ENCODE results near the gene GALNT9.
"Not testable (repeated sequence)": the region's sequence is repeated elsewhere in the genome, so short reads cannot be mapped to it uniquely, and the experiment has no call there.

The GALNT9 gene

DNA sequence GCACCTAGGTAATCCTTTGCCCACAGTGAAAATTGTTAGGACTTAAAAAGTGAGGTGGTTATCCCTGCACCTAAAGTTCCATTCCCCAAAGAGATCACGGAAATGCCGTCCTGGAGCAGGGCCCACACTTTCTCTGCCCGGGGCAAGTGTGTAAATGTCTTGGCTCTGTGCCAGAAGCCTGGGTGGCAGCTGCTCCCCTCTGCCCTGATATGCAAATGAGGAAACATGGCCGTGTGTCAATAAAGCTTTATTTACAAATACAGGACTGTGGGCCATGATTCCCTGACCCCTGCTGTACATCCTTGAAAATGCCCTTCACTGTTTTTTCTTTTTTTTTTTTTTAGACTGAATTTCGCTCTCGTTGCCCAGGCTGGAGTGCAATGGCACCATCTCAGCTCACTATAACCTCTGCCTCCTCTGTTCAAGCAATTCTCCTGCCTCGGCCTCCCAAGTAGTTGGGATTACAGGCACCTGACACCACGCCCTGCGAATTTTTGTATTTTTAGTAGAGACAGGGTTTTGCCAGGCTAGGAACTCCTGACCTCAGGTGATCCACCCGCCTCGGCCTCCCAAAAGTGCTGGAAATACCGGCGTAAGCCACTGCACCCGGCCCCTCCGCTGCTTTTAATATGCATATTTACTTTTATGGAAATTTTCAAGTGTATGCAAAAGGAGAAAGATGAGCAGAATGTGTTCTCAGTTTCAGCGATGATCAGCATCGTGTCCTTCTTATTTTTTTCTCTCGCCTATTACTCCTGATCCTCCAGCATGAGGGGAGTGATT lies 75.5 kb downstream of the GALNT9 start:
- no peak for DNase-seq (ENCODE audit: low read depth)
- no peak overlapping the region for H3K4me3 ChIP-seq (ENCODE audit: control insufficient read depth, low read depth, low read length)
- TF ChIP-seq CTCF (conservative IDR thresholded peaks at IDR 0.05; ENCODE audit: control insufficient read depth, insufficient read depth, low read depth, low read length): no peak

- not testable (repeated sequence) for H3K4me3 ChIP-seq (ENCODE audit: control insufficient read depth, low read depth, low read length); DNase-seq (ENCODE audit: low read depth)
Measured at GRCh38 chr12:132252981-132253380, 76.4 kb downstream of the GALNT9 start.

- DNase-seq (ENCODE audit: low read depth): no peak
- no peak overlapping the region for H3K4me3 ChIP-seq (ENCODE audit: control insufficient read depth, low read depth, low read length)
- no peak for TF ChIP-seq CTCF (conservative IDR thresholded peaks at IDR 0.05; ENCODE audit: control insufficient read depth, insufficient read depth, low read depth, low read length)
Measured at GRCh38 chr12:132251741-132252490, 77.5 kb downstream of the GALNT9 start.

- no peak overlapping the region for H3K4me3 ChIP-seq (ENCODE audit: control insufficient read depth, low read depth, low read length)
- TF ChIP-seq CTCF (conservative IDR thresholded peaks at IDR 0.05; ENCODE audit: control insufficient read depth, insufficient read depth, low read depth, low read length): no peak
- no peak for DNase-seq (ENCODE audit: low read depth)
Measured at GRCh38 chr12:132251310-132251709, 78.1 kb downstream of the GALNT9 start.

DNA sequence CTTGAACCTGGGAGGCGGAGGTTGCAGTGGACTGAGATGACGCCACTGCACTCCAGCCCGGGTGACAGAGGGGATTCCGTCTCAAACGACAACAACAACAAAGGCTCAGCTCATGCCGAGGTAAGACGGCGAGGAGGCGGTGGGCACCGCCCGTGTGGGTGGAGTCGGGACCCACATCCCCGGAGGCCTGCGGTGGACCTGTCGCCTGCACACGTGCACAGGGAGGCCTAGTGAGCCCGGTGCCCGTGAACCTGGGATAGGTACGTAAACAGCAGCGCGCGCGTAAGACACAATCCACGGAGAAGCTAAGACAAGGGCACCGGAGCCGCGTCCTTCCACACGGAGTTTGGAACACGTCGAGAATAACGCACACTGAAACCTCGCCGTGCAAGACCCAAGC lies 78.7 kb downstream of the GALNT9 start:
- no peak for DNase-seq (ENCODE audit: low read depth)
- TF ChIP-seq CTCF (conservative IDR thresholded peaks at IDR 0.05; ENCODE audit: control insufficient read depth, insufficient read depth, low read depth, low read length): no peak
- no peak overlapping the region for H3K4me3 ChIP-seq (ENCODE audit: control insufficient read depth, low read depth, low read length)

DNA sequence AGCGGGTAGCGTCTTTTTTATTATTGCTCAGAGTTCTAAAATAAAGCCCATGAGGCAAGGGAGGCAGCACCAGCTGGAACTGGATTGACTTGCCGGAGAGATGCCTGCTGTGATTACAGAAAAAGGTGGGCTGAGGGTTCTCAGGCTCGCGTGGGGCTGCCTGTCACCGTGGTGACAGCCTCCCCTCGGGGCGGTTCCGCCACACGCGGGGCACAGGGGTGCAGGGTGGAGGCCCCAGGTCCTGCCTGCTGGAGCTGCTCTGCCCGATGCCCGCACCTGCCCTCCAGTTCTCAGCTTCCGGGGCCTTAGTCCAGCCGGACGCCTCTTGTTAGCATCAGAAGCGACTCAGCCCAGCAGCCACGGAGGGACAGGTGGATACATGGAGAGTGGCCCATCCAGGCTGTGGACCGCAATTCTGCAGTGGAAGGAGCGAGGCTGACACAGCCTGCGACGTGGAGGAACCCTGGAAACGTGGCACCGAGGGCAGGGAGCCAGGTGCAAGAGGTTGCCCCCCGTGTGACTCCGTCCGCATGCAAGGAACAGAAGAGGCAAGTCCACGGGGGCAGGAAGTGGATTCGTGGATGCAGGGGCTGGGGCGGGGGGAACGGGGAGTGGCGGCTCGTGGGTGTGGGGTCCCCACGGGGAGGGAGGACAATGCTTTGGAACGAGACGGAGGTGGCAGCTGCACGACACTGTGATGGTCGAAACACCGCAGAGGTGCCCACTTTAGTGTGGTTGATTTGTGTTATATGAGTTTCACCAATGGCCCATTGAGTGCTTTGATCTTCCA lies 79.5 kb downstream of the GALNT9 start:
- no peak for TF ChIP-seq CTCF (conservative IDR thresholded peaks at IDR 0.05; ENCODE audit: control insufficient read depth, insufficient read depth, low read depth, low read length)
- DNase-seq (ENCODE audit: low read depth): no peak
- no peak overlapping the region for H3K4me3 ChIP-seq (ENCODE audit: control insufficient read depth, low read depth, low read length)

Data from fibroblast of mammary gland (primary cell).